Measurements from ENCODE around the gene DOCK2. TPM values are rescaled to one million over a fixed set of nuclear protein-coding genes. Genes with fewer than 3 reads are reported as not detected.

DOCK2 gene
- total and polyA plus RNA-seq, 5 experiments from 2014 or later: 59.5 to 182 (median 84.6) TPM

DNA sequence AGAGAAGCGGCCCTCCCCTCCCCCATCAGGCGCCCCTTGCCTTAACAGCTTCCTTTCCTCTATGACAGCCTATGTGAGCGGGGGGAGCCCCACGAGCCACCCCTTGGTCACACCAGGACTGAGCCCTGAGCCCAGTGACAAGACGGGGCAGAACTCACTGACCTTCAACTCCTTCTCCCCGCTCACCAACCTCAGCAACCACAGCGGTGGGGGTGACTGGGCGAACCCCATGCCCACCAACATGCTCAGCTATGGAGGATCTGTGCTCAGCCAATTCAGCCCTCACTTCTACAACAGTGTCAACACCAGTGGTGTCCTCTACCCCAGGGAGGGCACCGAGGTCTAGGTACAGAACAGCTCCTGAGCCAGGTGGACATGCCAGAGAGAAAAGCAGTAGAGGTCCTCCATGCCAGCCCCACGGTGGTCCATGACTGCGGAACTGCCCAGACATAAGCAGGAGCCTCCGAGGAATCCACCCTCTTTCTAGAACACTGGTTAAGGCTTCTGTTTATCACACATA, 471.3 kb downstream of the DOCK2 start:
- H3K27me3 Mint-ChIP-seq: peaks cover 6 to 13% (median 11%) of the 10 kb centered on the region in 5 donors

DNA sequence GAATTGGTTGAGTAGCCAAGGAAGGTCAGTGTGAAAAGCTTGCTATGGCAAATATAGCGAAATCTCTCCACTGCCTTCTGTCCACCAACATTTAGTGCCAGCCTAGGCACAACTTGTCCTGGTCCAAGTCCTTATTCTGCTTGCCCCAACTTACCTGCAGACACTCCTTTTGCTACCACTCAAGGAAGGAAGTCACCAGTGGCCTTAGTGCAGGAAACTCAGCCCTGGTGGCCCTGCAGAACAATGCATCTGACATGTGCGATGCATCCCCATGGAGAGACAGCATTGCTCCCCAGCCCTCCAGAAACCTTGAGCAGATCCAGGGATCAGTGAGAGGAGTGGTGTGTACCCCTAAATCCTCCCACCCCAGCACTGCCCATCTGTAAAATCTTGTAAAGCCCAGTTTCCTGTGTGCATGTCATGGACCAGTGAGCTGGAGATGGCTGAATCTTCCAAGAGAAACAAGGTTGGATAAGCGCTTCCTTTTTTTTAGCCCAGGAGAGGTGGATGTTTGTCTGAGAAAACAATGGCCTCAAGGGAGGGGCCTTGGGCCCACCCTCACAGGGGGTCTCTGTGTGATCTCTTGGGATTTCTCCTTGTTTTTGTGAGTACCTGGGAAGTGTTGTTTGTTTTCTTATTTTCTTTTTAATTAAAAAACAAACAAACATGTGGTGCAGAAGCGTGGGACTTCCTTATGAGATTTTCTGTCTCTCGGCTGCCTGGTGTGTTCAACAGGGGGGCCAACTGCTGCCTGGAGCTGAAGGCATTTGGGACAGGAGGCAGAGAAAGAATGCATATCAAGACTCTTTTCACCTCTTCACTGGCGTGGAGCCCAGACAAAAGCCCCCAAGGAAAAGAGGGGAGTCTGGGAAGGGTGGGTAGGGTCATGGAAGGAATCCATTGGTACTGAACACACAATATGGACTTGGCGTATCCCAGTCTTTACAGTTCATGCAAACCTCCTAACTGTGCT, 472.3 kb downstream of the DOCK2 start:
- ATAC-seq: no peak
- Mint-ChIP-seq H3K27ac (no peak overlapping the region), H3K27me3 (peaks cover 3 to 11% (median 8%) of the 10 kb centered on the region in 5 donors), H3K36me3 (no peaks in the 10 kb centered on the region), H3K4me3 (no peak overlapping the region), H3K9me3 (no peaks in the 10 kb centered on the region), H3K4me1 (no peaks in the 10 kb centered on the region)
- POLR2A ChIA-PET: no interaction called here
- no peak for DNase-seq

More for the DNA sequence above, 471.3 kb downstream of the DOCK2 start:
- no peaks in the 10 kb centered on the region for H3K9me3 Mint-ChIP-seq
- no peaks in the 10 kb centered on the region for H3K36me3 Mint-ChIP-seq
- H3K4me1 Mint-ChIP-seq: no peaks in the 10 kb centered on the region
- H3K27ac Mint-ChIP-seq: peak overlapping the region in 1 of 10 donors; percentile 68
- POLR2A ChIA-PET: no interaction called here
- H3K4me3 Mint-ChIP-seq: no peak overlapping the region
- no peak for DNase-seq
- no peak for ATAC-seq

DNA sequence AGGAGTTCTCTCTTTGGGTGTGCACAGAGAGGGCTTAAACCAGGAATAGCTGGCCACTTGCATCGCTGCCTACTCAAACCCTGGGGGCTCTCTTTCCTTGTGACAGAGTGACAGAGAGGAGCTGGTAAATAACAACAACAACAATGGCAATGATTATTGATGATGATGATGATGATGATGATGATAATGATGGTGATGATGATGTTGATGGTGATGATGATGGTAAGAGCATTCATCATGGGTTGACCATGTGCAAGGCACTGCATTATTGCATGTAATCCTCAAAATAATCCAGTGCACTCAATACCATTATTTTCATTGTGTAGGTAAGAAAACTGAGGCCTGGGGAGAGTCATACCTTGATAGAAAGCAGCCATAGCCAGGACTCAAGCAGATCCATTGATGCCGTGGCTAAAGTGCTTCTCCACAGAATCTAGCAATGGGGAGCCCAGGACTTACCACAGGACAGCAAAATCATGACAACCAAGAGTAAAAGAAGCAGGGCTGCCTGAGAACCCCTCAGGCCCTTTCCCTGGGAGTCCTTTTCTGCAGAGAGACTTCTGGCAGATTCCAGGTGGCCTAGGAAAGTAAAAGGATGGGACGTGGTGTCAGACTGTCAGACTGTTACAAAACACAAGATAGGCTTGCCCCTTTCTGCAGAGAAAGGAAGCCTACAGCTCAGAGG, 473.5 kb downstream of the DOCK2 start:
- POLR2A ChIA-PET: interaction anchor here (0.6 kb wide), 1 partner anchor 1815 kb away, joined by 4 read pairs; no protein-coding TSS in a partner anchor
- no peaks in the 10 kb centered on the region for H3K4me1 Mint-ChIP-seq
- DNase-seq (no peak), ATAC-seq (no peak)
- H3K36me3 Mint-ChIP-seq: no peaks in the 10 kb centered on the region
- H3K27ac Mint-ChIP-seq: no peak overlapping the region
- H3K9me3 Mint-ChIP-seq: no peaks in the 10 kb centered on the region
- H3K27me3 Mint-ChIP-seq: peaks cover 0 to 7% (median 3%) of the 10 kb centered on the region in 5 donors
- no peak overlapping the region for H3K4me3 Mint-ChIP-seq

DNA sequence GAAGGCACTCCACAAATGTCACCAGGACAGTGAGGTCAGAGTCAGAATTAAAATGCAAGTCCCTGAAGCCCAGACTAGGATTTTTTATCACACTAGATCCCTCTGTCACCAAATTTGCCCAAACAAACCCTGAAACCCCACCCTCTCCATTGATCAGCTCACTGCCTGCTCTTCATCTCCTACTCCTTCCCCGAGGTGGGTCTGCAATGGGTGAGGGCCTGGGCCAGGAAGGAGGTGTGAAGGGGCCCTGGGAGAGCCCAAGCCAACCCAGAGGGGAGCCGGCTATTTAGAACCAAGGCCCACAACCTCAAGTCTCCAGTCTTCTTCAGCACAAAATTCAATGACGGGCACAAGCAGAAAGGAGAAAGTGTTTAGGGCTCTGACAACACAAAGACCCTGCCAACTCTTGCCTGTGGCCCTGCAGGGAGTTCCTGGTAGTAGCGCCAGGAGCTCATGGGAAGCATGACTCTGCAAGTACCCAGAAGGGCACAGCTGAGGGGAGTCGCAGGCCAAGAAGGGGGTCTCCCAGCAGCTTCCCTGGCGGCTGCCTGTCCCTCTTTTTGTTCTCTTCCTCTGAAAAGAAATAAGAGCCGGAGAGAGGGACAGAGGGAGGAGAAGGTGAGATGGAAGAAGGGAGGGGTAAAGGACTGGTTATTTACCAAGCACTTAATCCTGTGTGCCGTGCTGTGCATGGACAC, 474.2 kb downstream of the DOCK2 start:
- H3K4me1 Mint-ChIP-seq: no peaks in the 10 kb centered on the region
- H3K36me3 Mint-ChIP-seq: no peaks in the 10 kb centered on the region
- no peak overlapping the region for H3K27ac Mint-ChIP-seq
- DNase-seq (no peak), ATAC-seq (no peak)
- H3K27me3 Mint-ChIP-seq: peaks cover 0 to 5% (median 2%) of the 10 kb centered on the region in 5 donors
- H3K4me3 Mint-ChIP-seq: no peak overlapping the region
- H3K9me3 Mint-ChIP-seq: no peaks in the 10 kb centered on the region
- POLR2A ChIA-PET: interaction anchor here (0.6 kb wide), 1 partner anchor 1816 kb away, joined by 4 read pairs; no protein-coding TSS in a partner anchor

DNA sequence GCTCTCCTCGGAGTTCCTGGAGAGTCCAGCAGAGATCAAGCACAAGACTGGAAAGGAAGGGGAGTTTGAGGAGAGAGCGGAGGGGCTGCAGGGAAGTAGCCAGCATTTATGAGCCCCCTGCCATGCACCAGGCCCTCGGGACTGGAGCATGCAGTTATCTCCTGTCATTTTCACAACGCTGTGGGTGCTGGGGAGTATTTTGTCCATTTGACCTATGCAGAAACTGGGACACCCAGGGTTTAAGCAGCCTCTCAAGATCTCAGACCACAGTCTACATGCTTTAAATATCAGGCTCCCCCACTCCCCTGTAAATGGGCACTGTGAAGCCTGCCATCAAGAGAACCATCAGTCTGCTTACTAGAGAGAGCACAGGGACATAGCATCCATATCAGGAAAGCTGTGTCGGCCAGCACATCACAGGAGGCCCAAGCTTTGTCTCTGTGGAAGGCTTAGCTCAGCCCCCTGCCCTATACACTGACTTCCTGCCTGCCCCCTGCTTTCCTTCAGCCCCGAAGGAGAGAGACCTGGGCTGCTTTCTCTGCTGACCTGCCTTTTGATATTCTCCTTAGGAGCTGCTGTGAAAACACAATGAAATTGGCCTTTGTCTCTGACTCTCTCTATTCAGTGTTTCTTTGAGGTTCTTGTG, 475.9 kb downstream of the DOCK2 start:
- peaks cover 0 to 3% (median 0%) of the 10 kb centered on the region in 5 donors for H3K27me3 Mint-ChIP-seq
- no peak overlapping the region for H3K4me3 Mint-ChIP-seq
- POLR2A ChIA-PET: no interaction called here
- no peak overlapping the region for H3K27ac Mint-ChIP-seq
- ATAC-seq (no peak), DNase-seq (no peak)
- H3K9me3 Mint-ChIP-seq: no peaks in the 10 kb centered on the region
- H3K4me1 Mint-ChIP-seq: no peaks in the 10 kb centered on the region
- no peaks in the 10 kb centered on the region for H3K36me3 Mint-ChIP-seq

DNA sequence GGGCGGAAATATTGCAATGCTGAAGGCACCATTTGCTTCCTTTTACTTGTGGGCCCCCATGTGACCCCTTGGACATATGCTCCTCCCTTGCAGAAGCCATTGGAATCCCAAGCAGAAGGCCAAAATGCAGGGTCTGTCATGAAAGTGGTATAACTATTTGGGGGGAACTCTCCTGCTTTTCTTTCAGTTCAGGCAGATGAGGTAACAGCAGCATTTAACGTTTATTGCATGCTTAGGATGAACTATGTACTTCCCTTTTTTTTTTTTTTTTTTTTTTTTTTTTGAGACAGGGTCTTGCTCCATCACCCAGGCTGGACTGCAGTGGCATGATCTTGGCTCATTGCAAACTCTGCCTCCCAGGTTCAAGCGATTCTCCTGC, 476.4 kb downstream of the DOCK2 start:
- Mint-ChIP-seq H3K4me1 (no peaks in the 10 kb centered on the region), H3K9me3 (no peaks in the 10 kb centered on the region), H3K4me3 (no peak overlapping the region), H3K36me3 (no peaks in the 10 kb centered on the region), H3K27me3 (peaks cover 0 to 3% (median 0%) of the 10 kb centered on the region in 5 donors), H3K27ac (no peak overlapping the region)
- ATAC-seq (no peak), DNase-seq (no peak)
- POLR2A ChIA-PET: no interaction called here

DNA sequence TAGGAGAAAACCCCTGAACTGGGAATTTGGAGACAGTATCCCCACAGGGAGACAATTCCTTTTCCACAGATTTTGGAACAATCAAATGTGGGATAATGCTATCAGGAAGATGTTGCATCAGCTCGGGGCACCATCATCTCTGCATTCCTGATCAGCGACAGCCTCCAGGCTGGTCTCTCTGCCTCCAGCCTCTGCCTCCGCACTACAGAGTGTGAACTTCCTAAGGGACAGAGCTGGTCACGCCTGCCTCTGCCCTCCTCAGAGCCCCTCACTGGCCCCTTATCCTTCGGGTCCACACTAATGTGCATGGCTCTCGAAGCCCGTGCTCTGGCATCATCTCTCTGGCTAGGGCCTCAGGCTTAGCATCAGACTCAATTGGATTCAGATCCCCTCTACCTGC, 477.2 kb downstream of the DOCK2 start:
- Mint-ChIP-seq H3K27me3 (peaks cover 0 to 3% (median 0%) of the 10 kb centered on the region in 5 donors), H3K36me3 (no peaks in the 10 kb centered on the region), H3K4me1 (no peaks in the 10 kb centered on the region), H3K9me3 (no peaks in the 10 kb centered on the region), H3K4me3 (no peak overlapping the region), H3K27ac (peak overlapping the region in 1 of 10 donors; percentile 40)
- POLR2A ChIA-PET: no interaction called here
- no peak for ATAC-seq
- no peak for DNase-seq

DNA sequence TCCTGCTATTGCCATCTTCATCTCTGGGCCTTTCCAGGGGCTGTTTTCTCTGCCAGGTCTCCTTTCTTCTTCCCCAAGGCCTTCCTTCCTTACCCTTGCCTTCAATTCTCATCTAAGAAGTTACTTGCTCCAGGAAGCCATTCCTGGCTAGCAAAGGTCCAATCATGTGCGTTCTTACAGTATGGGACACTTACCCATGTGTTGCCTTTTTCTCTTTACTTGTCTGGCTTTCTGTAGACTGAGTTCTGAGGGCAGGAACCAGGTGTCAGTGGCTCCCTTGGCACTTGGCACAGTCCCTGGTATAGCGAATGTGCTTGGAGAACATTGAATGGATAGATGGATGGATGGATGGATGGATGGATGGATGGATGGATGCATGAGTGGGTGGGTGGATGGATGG, 478.9 kb downstream of the DOCK2 start:
- no peak overlapping the region for H3K27ac Mint-ChIP-seq
- peaks cover 0 to 4% (median under 1%) of the 10 kb centered on the region in 5 donors for H3K27me3 Mint-ChIP-seq
- no peaks in the 10 kb centered on the region for H3K9me3 Mint-ChIP-seq
- no peak overlapping the region for H3K4me3 Mint-ChIP-seq
- H3K36me3 Mint-ChIP-seq: no peaks in the 10 kb centered on the region
- POLR2A ChIA-PET: no interaction called here
- no peak for ATAC-seq
- H3K4me1 Mint-ChIP-seq: no peaks in the 10 kb centered on the region
- DNase-seq: no peak

DNA sequence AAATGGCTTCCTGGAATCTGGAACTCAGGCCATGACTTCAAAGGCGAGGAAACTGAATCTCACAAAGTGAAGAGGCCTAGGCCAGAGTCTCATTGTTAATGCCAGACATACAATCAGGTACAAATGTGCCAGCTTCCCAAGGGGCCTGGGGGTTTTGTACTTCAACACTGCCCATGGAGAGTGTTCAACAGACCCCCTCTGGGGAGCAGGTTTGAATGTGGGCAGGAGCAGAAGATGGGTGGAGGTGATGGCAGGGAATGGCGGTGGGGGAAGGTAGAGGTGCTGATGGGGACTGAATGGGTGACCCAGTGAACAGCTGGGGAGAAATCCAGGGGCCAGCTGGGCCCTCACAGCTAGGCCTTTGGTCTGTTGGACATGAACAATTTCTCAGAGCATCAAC, 480.7 kb downstream of the DOCK2 start:
- H3K4me3 Mint-ChIP-seq: no peak overlapping the region
- no peaks in the 10 kb centered on the region for H3K4me1 Mint-ChIP-seq
- DNase-seq (no peak), ATAC-seq (no peak)
- POLR2A ChIA-PET: no interaction called here
- H3K27me3 Mint-ChIP-seq: peaks cover 0 to 6% (median 2%) of the 10 kb centered on the region in 5 donors
- H3K9me3 Mint-ChIP-seq: no peaks in the 10 kb centered on the region
- no peaks in the 10 kb centered on the region for H3K36me3 Mint-ChIP-seq
- peak overlapping the region in 1 of 10 donors; percentile 45 for H3K27ac Mint-ChIP-seq

DNA sequence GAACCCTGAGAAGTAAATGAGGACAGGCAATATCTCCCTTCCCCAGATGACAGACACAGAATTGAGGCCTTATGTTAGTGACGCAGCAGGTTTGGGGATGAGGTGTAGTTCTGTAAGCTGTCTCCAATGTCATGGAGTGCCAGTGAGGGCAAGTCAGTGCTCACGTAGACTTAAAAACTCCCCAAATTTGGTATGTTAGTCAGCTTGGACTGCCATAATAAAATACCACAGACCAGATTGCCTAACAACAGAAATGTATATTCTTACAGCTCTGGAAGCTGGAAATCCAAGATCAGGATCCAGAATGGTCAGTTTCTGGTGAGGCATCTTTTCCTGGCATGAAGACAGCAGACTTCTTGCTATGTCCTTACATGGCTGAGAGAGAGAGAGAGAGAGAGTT, 483.5 kb downstream of the DOCK2 start:
- no peak for DNase-seq
- no peaks in the 10 kb centered on the region for H3K4me1 Mint-ChIP-seq
- H3K27ac Mint-ChIP-seq: no peak overlapping the region
- H3K9me3 Mint-ChIP-seq: peaks cover 0 to 13% (median 4%) of the 10 kb centered on the region in 9 donors
- peaks cover 0 to 4% (median under 1%) of the 10 kb centered on the region in 3 donors for H3K36me3 Mint-ChIP-seq
- ATAC-seq: no peak
- POLR2A ChIA-PET: no interaction called here
- H3K4me3 Mint-ChIP-seq: no peak overlapping the region
- H3K27me3 Mint-ChIP-seq: peaks cover 0 to 14% (median 4%) of the 10 kb centered on the region in 5 donors

DNA sequence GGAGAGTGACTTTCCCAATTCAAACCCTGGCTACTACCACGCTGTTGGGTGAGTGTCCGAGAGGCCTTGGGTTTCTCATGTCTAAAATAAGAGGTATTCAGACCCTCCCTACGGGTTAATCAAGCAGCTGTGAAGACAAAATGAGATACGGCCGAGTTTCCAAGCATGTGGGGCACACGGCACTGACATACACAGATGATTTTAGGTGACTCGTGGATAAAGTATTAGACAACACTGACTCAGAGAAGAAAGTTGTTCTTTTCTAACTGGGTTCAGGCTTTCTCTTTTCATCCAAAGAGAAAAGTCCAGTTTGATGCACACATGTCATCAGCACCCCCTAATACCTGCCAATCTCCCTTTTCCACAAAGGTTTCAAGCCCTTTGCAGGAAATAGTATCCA, 484.2 kb downstream of the DOCK2 start:
- DNase-seq (no peak), ATAC-seq (no peak)
- Mint-ChIP-seq H3K9me3 (peaks cover 6 to 20% (median 11%) of the 10 kb centered on the region in 9 donors), H3K36me3 (peaks cover 3 to 12% (median 8%) of the 10 kb centered on the region in 3 donors), H3K4me1 (no peaks in the 10 kb centered on the region), H3K4me3 (no peak overlapping the region), H3K27me3 (peaks cover 5 to 20% (median 8%) of the 10 kb centered on the region in 5 donors), H3K27ac (no peak overlapping the region)
- POLR2A ChIA-PET: no interaction called here

DNA sequence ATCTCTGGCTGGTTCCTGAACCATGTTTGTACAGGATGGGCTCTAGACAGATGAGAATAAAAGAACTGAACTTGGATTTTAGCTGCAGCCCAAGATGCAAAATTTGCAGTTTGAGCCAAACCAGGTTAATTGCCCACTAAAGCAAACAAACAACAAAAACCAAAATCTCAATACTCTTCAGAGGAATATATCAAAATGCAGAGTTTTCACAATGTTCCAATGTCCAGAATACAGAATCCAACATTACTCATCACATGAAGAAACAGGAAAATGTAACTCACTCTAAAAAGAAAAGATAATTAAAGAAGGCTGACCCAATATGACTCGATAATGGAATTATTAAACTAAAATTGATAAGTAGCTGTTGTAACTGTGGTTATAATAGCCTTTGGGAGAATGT, 489.0 kb downstream of the DOCK2 start:
- H3K9me3 Mint-ChIP-seq: peaks cover 9 to 41% (median 20%) of the 10 kb centered on the region in 9 donors
- H3K4me3 Mint-ChIP-seq: no peak overlapping the region
- H3K27ac Mint-ChIP-seq: no peak overlapping the region
- peaks cover 3 to 29% (median 23%) of the 10 kb centered on the region in 3 donors for H3K36me3 Mint-ChIP-seq
- H3K4me1 Mint-ChIP-seq: no peaks in the 10 kb centered on the region
- H3K27me3 Mint-ChIP-seq: peaks cover 9 to 23% (median 13%) of the 10 kb centered on the region in 5 donors
- POLR2A ChIA-PET: no interaction called here
- DNase-seq (no peak), ATAC-seq (no peak)

All from naive thymus-derived CD8-positive, alpha-beta T cell (primary cell).